ENCODE measurements around the gene KLHL29. TPM values are rescaled to one million over a fixed set of nuclear protein-coding genes. Genes with fewer than 3 reads are reported as not detected.

The KLHL29 gene
- total RNA-seq, 1 experiment from 2014 or later, result 7.7 TPM

DNA sequence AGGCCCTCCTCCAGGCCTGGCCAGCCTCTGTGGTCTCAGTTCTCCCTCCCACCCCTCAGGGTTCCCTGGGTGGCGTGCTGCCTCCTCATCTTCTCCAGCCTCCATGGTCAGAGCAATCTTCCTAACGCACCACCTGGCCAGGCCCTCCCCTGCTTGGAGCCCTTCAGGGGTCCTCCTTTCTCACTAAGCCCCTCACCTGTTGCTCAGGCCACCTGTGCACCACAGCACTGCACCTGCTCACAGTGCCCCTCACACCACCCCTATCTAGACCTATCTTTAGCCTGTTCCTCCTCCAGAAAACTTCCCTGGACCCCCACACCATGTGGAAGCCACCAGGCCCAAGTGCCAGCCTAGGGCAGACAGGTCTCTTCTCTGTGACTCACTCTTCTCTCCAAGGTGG is 274.8 kb downstream of the KLHL29 start:
- H3K27me3 ChIP-seq (ENCODE audit: control insufficient read depth, insufficient read depth, low read length), result no peaks in the 10 kb centered on the region
- TF ChIP-seq TCF7L2 (IDR thresholded peaks at IDR 0.05; ENCODE audit: low read depth, low read length) (no peak), POLR2AphosphoS5 (IDR thresholded peaks at IDR 0.05; ENCODE audit: low read depth, low read length) (no peak), SIN3A (IDR thresholded peaks at IDR 0.05; ENCODE audit: borderline replicate concordance, insufficient read depth, low read depth, low read length) (no peak), CTCF (IDR thresholded peaks at IDR 0.05) (no peak)
- TF ChIP-seq, protein P1, sequence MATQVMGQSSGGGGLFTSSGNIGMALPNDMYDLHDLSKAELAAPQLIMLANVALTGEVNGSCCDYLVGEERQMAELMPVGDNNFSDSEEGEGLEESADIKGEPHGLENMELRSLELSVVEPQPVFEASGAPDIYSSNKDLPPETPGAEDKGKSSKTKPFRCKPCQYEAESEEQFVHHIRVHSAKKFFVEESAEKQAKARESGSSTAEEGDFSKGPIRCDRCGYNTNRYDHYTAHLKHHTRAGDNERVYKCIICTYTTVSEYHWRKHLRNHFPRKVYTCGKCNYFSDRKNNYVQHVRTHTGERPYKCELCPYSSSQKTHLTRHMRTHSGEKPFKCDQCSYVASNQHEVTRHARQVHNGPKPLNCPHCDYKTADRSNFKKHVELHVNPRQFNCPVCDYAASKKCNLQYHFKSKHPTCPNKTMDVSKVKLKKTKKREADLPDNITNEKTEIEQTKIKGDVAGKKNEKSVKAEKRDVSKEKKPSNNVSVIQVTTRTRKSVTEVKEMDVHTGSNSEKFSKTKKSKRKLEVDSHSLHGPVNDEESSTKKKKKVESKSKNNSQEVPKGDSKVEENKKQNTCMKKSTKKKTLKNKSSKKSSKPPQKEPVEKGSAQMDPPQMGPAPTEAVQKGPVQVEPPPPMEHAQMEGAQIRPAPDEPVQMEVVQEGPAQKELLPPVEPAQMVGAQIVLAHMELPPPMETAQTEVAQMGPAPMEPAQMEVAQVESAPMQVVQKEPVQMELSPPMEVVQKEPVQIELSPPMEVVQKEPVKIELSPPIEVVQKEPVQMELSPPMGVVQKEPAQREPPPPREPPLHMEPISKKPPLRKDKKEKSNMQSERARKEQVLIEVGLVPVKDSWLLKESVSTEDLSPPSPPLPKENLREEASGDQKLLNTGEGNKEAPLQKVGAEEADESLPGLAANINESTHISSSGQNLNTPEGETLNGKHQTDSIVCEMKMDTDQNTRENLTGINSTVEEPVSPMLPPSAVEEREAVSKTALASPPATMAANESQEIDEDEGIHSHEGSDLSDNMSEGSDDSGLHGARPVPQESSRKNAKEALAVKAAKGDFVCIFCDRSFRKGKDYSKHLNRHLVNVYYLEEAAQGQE (IDR thresholded peaks at IDR 0.05; ENCODE audit: insufficient read depth in 1 of 2, low read depth in 2 of 2, low read length in 1 of 2), result no peak
- in situ Hi-C loops (cut with HindIII; ENCODE audit: low pct_unique_long_range_greater_than_20kb, low sequenced_read_pairs) (no loop called here), intact Hi-C loops (cut with micrococcal nuclease; ENCODE audit: unreplicated experiment) (no loop called here)
- H3K4me3 ChIP-seq (ENCODE audit: low read depth in 2 of 2, low read length in 2 of 2), result no peak overlapping the region
- DNase-seq (ENCODE audit: low read depth, low spot score), result no peak
- no TSS peak for BruUV-seq (replicated peaks)
- CTCF ChIA-PET, result no interaction called here
- H3K36me3 ChIP-seq (ENCODE audit: control insufficient read depth, insufficient read depth, low read length), result no peaks in the 10 kb centered on the region
- no peak overlapping the region for H3K27ac ChIP-seq (ENCODE audit: low read length)
- no peak for ATAC-seq
- POLR2A ChIA-PET, result no interaction called here
- no peaks in the 10 kb centered on the region for H3K4me1 ChIP-seq (ENCODE audit: control insufficient read depth, insufficient read depth, low read length)
- no peaks in the 10 kb centered on the region for H3K9me3 ChIP-seq (ENCODE audit: control insufficient read depth, insufficient read depth, low read depth, low read length)

DNA sequence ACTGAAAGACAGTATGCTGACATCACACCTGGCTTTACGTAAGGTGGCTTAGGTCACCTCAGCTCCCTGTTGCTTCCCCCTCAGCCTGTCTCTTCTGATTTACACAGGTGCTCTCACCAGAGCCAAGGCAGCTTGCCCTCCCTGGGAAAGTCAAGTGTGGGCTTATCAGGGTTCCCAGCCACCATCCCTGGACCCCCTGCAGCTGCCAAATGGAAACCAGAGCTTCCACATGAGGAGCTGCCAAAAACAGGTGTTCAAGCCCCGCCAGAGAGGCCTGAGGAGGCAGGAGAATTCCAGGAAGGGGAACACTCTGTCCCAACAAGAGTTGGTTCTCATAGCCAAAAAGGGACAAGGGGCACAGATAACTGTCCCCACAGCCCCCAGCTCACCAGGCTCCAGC is 275.3 kb downstream of the KLHL29 start:
- Histone ChIP-seq H3K27me3 (ENCODE audit: control insufficient read depth, insufficient read depth, low read length) (no peaks in the 10 kb centered on the region), H3K27ac (ENCODE audit: low read length) (no peak overlapping the region), H3K4me3 (ENCODE audit: low read depth in 2 of 2, low read length in 2 of 2) (no peak overlapping the region), H3K36me3 (ENCODE audit: control insufficient read depth, insufficient read depth, low read length) (no peaks in the 10 kb centered on the region), H3K4me1 (ENCODE audit: control insufficient read depth, insufficient read depth, low read length) (no peaks in the 10 kb centered on the region), H3K9me3 (ENCODE audit: control insufficient read depth, insufficient read depth, low read depth, low read length) (no peaks in the 10 kb centered on the region)
- DNase-seq (ENCODE audit: low read depth, low spot score) (no peak), ATAC-seq (no peak)
- POLR2A ChIA-PET, result no interaction called here
- BruUV-seq (replicated peaks), result no TSS peak
- intact Hi-C loops (cut with micrococcal nuclease; ENCODE audit: unreplicated experiment) (no loop called here), in situ Hi-C loops (cut with HindIII; ENCODE audit: low pct_unique_long_range_greater_than_20kb, low sequenced_read_pairs) (no loop called here)
- no peak for TF ChIP-seq SIN3A (IDR thresholded peaks at IDR 0.05; ENCODE audit: borderline replicate concordance, insufficient read depth, low read depth, low read length)
- TF ChIP-seq POLR2AphosphoS5 (IDR thresholded peaks at IDR 0.05; ENCODE audit: low read depth, low read length), result no peak
- no peak for TF ChIP-seq TCF7L2 (IDR thresholded peaks at IDR 0.05; ENCODE audit: low read depth, low read length)
- TF ChIP-seq, protein P1 (IDR thresholded peaks at IDR 0.05; ENCODE audit: insufficient read depth in 1 of 2, low read depth in 2 of 2, low read length in 1 of 2), result no peak
- no peak for TF ChIP-seq CTCF (IDR thresholded peaks at IDR 0.05)
- CTCF ChIA-PET, result no interaction called here

Measured in Panc1 (cell line).